Activated CD8-positive, alpha-beta T cell treated with anti-CD3 and anti-CD28 coated beads, Interleukin-2, amount 10 ng/mL, durations not matched to agents 7 days and 5 days (primary cell): ENCODE measurements around the gene SETD1A. TPM values are rescaled to one million over a fixed set of nuclear protein-coding genes. Genes with fewer than 3 reads are reported as not detected.

ENCODE experiments used
- ATAC-seq: fragments of 150-1000 bp; cut with Tn5 transposase; one replicate; pipeline ENCODE4 v1.10.0; 2021; ENCODE audit warnings: moderate library complexity
- CTCF ChIA-PET: fragments of 350-600 bp; sonication (Branson Sonifier 250); formaldehyde crosslinking; loops from one replicate; lab custom pipeline; 2021; ENCODE audit warnings: antibody characterized with exemption; lab: Charles Lee
- POLR2A ChIA-PET: fragments of 350-600 bp; sonication (Branson Sonifier 250); formaldehyde crosslinking; loops from one replicate; lab custom pipeline; 2021; ENCODE audit warnings: antibody characterized with exemption; lab: Charles Lee
- DNase-seq: peaks from one replicate; pipeline ENCODE4 v3.0.0-alpha.2; 2020
- H3K27ac Mint-ChIP-seq: one replicate; pipeline ENCODE4 v1.8.0; 2021; ENCODE audit warnings: mild to moderate bottlenecking, mixed read lengths
- H3K27me3 Mint-ChIP-seq: one replicate; pipeline ENCODE4 v1.8.0; 2021; ENCODE audit warnings: low read depth, mixed read lengths
- H3K36me3 Mint-ChIP-seq: one replicate; pipeline ENCODE4 v1.8.0; 2021; ENCODE audit warnings: low read depth, mixed read lengths
- H3K4me1 Mint-ChIP-seq: one replicate; pipeline ENCODE4 v1.8.0; 2021; ENCODE audit warnings: low read depth, mixed read lengths
- H3K4me3 Mint-ChIP-seq: one replicate; pipeline ENCODE4 v1.8.0; 2021; ENCODE audit warnings: mild to moderate bottlenecking, mixed read lengths
- H3K9me3 Mint-ChIP-seq: one replicate; pipeline ENCODE4 v1.8.0; 2022; ENCODE audit warnings: mixed read lengths; ENCODE audit not compliant: insufficient read depth
- total RNA-seq, 2 experiments: library from RNA; stranded (reverse); gene quantifications; one replicate each; pipeline ENCODE4 v1.2.3, GENCODE V29; 2021

SETD1A gene
- total RNA-seq, 2 experiments from 2014 or later, result 25.6 to 28.4 TPM

DNA sequence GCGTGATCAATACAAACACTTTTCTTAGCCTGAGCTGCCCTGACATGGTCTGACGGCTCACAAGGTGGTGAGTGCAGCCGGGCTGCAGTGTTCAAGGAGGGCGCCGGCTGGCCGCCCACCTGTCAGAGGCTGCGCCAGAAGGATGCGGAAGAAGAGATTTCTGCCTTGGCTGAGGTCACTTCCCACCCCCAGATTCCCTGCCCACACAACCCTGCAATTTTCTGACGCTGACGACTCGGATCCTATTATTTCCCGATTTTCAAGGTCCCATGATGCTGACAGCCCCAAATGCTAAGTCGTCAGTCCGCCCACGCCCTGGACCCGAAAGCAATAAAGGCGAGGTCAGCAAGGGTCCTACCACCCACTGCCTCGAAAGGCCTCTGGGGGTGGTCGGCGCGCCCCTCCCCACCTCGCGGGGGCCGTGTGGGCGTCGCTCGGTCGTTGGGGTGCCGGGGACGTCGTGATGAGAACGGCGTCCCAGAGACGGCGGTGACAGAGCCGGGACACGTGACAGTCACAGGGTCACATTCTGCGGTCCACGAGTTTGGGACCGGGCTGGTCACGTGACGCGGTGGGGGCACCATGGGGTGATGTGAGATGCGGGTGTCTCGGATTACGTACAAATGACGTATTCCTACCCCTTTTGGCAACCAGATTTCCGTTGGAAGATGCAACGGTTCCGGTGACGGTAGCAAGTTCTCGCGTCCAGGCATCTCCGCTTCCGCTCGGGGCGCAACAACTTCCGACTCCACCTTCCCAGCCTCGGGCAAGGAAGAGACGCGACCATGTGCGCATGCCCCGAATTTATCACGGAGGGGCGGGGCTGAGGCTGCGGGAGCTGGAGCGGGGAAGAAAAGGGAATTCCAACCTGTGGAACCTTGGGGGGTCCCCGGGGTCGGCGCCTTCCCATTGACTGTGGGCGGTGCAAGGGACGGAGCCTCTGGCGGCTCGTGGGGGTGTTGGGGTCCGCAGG, 75.5 kb downstream of the SETD1A start, which contains the start of gene STX4:
TSS of gene STX4 (plus strand) at position 823 of the 973 bp plus-strand sequence. CDS start 248 bp downstream, outside the sequence.
- ChIA-PET POLR2A (interaction anchor here (1.1 to 1.7 kb wide), 4 partner anchors 13 to 85 kb away, joined by 3 to 6 read pairs (median 3); partner anchors contain the start of genes ZNF646 and ZNF668), CTCF (no interaction called here)
- H3K4me3 Mint-ChIP-seq, result peak within 1 kb of the TSS; percentile 96

DNA sequence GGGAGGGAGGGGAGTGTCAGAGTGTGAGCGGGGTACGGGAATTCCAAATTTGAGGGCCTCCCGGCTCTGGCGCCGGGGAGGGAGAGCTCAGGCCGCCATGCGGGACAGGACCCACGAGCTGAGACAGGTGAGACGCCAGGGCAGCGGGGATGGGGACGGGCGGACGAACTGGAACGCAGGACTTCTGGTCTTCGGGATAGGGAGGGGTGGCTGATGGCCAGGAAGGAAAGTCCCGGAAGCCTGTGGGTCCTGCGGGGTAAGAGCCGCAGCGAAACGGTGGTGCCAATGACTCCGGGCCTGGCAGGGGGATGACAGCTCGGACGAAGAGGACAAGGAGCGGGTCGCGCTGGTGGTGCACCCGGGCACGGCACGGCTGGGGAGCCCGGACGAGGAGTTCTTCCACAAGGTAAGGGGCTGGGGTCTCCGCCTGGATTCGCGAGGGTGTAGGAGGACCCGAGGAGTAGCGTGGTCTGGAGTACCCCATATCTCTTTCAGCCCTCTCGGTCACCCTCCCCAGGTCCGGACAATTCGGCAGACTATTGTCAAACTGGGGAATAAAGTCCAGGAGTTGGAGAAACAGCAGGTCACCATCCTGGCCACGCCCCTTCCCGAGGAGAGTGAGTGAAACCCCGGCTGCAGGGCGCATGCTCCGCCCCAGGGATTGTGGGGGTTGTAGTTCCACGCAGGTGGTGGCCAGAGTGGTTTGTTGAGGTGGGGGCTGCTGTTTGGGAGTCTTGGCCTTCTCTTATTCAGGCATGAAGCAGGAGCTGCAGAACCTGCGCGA, 76.3 kb downstream of the SETD1A start:
- H3K36me3 Mint-ChIP-seq, result peaks cover 21% of the 10 kb centered on the region
- peak overlapping the region; percentile 96 for H3K4me3 Mint-ChIP-seq
- no peaks in the 10 kb centered on the region for H3K9me3 Mint-ChIP-seq
- H3K4me1 Mint-ChIP-seq, result peaks cover 26% of the 10 kb centered on the region
- CTCF ChIA-PET, result no interaction called here
- POLR2A ChIA-PET, result interaction anchor here (1.1 to 1.7 kb wide), 3 partner anchors 40 to 84 kb away, joined by 3 to 6 read pairs (median 3); partner anchors contain the start of genes ZNF646 and ZNF668
- DNase-seq (peak; percentile 93), ATAC-seq (peak; percentile 53)
- no peaks in the 10 kb centered on the region for H3K27me3 Mint-ChIP-seq
- peak overlapping the region; percentile 94 for H3K27ac Mint-ChIP-seq

More for the DNA sequence above, 75.5 kb downstream of the SETD1A start, which contains the start of gene STX4:
- H3K27ac Mint-ChIP-seq, result peak within 1 kb of the TSS; percentile 94
- ATAC-seq (peak; percentile 84), DNase-seq (peak; percentile 99)
- peaks cover 26% of the 10 kb centered on the region for H3K4me1 Mint-ChIP-seq
- H3K36me3 Mint-ChIP-seq, result peaks cover 20% of the 10 kb centered on the region
- no peaks in the 10 kb centered on the region for H3K9me3 Mint-ChIP-seq
- no peaks in the 10 kb centered on the region for H3K27me3 Mint-ChIP-seq

Other genes starting within 250 kb of the SETD1A start
- gene PHKG2, start 209.3 kb upstream of the SETD1A start, total RNA-seq, result 10 to 100 TPM; 42.1 to 43.7 TPM
- gene CFAP119, start 195.7 kb upstream of the SETD1A start, total RNA-seq, result 1 to 10 TPM; 4.4 to 4.8 TPM
- 100 to 1,000 TPM; 100 to 102 TPM for gene RNF40, start 195.4 kb upstream of the SETD1A start, total RNA-seq
- 1 to 10 TPM; 1.7 to 1.9 TPM for gene ZNF629, start 170.5 kb upstream of the SETD1A start, total RNA-seq
- gene BCL7C, start 63.7 kb upstream of the SETD1A start, total RNA-seq, result 10 to 100 TPM; 30.3 to 34.5 TPM
- gene CTF1, start 61.1 kb upstream of the SETD1A start, total RNA-seq, result under 1 TPM; 0.23 to 0.34 TPM
- 10 to 100 TPM; 22.7 to 23.1 TPM for gene FBXL19, start 34.2 kb upstream of the SETD1A start, total RNA-seq
- gene ORAI3, start 8.7 kb upstream of the SETD1A start, total RNA-seq, result 10 to 100 TPM; 21.4 to 23.1 TPM
- 1 to 10 TPM; 6.3 to 7.8 TPM for gene HSD3B7, start 27.5 kb downstream of the SETD1A start, total RNA-seq
- gene STX1B, start 52.9 kb downstream of the SETD1A start, total RNA-seq, result 1 to 10 TPM; 1.7 to 2.2 TPM
- 10 to 100 TPM; 46.4 to 53.5 TPM for gene STX4, start 75.8 kb downstream of the SETD1A start, total RNA-seq
- gene ZNF668, start 116.5 kb downstream of the SETD1A start, total RNA-seq, result 10 to 100 TPM; 20.8 to 22.2 TPM
- 10 to 100 TPM; 26.0 to 30.3 TPM for gene ZNF646, start 116.7 kb downstream of the SETD1A start, total RNA-seq
- 1 to 10 TPM; 5.3 to 6.8 TPM for gene PRSS53, start 131.2 kb downstream of the SETD1A start, total RNA-seq
- 10 to 100 TPM; 71.6 to 78.8 TPM for gene VKORC1, start 137.0 kb downstream of the SETD1A start, total RNA-seq
- 10 to 100 TPM; 38.9 TPM for gene BCKDK, start 150.6 kb downstream of the SETD1A start, total RNA-seq
- gene KAT8, start 159.9 kb downstream of the SETD1A start, total RNA-seq, result 10 to 100 TPM; 58.6 to 63.8 TPM
- not detected for gene PRSS8, start 178.0 kb downstream of the SETD1A start, total RNA-seq
- gene PRSS36, start 192.3 kb downstream of the SETD1A start, total RNA-seq, result 1 to 10 TPM in 1 of 2 experiments, under 1 TPM in 1; 0.95 to 1.3 TPM
- 100 to 1,000 TPM; 536 to 569 TPM for gene FUS, start 222.4 kb downstream of the SETD1A start, total RNA-seq
- gene PYCARD, start 245.0 kb downstream of the SETD1A start, total RNA-seq, result 10 to 100 TPM; 97.7 to 99.5 TPM